NT2/D1 (cell line): ENCODE results near the gene HSPG2.

ENCODE experiments used
- YY1 ChIP-seq: IDR thresholded peaks from 2 replicates; pipeline ENCODE4 v1.6.1; 2011; ENCODE audit not compliant: insufficient read length, insufficient read depth
- ZNF274 ChIP-seq: IDR thresholded peaks from 2 replicates; pipeline ENCODE4 v1.6.1; 2011; ENCODE audit warnings: mild to moderate bottlenecking, low read depth, low read length

DNA sequence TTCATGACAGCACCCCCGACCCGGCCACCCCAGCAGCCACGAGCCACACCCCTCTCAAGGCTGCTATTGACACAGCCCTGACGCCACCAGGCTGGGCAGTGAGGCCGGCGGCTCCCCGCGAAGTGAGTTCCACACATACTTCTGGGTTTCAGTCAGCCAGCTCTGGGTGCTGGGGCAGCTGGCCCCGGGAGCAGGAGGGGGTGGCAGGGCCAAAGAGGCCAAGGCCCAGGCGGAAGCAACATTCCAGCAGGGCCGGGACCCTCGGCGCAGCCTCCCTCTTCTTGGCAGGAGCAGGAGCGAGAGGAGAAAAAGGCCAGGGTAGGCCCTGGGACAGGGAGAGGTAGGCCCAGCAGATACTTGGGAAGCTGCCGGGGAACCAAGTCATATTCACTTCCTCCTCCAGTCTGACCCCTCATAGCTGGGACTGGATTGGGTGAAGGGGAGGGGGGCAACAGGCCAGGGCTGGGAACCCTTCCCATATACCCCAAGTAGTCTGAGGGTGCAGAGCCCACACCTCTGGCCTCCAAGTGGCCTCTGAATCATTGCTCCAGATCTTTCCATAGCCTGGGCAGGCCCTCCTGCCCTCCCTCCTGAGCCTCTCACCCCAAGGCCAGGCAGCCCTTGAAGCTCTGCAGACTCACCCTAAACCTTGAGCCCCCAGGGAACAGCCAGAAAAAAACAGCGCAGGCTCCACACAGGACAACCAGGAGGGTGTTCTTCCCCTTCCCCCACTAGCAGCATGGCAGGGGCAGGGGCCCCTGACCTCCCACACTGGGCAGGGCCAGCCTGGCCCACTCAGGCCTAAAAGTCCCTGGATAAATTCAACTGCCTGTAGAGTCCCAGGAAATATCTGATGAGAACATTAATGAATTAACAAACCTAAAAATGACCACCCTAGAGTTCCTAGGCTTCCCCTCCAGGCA lies 5.7 kb downstream of the HSPG2 start:
- no peak for TF ChIP-seq YY1
- TF ChIP-seq ZNF274, result no peak
